CD14-positive monocyte (primary cell): ENCODE results near the gene AFDN. TPM values are rescaled to one million over a fixed set of nuclear protein-coding genes. Genes with fewer than 3 reads are reported as not detected.

Experiments
- DNase-seq, 3 donors: peaks; one replicate each; pipeline ENCODE4 v3.0.0-alpha.2; 2011 to 2022
- H2AFZ ChIP-seq: 2 replicates; pipeline ENCODE4 v1.6.0; 2012; ENCODE audit warnings: mild to moderate bottlenecking, low read depth, low read length, inconsistent platforms; ENCODE audit not compliant: insufficient read depth, poor library complexity, severe bottlenecking
- H3K27ac ChIP-seq, 2 donors: 1 replicate in 1 of 2; 2 replicates in 1 of 2; pipeline ENCODE4 v1.5.1; 2012 to 2013; ENCODE audit warnings: low read length in 2 of 2, control low read depth in 1 of 2, inconsistent platforms in 1 of 2, low read depth in 1 of 2, mild to moderate bottlenecking in 1 of 2
- H3K27me3 ChIP-seq, 2 donors: one replicate each; pipeline versions ENCODE4 v1.6.0 to v1.6.1; 2011 to 2013; ENCODE audit warnings: low read length in 2 of 2; ENCODE audit not compliant: control insufficient read depth in 2 of 2, insufficient read depth in 2 of 2
- H3K36me3 ChIP-seq, 2 donors: replicated peaks in 1 of 2; 1 replicate in 1 of 2; 2 replicates in 1 of 2; pipeline versions ENCODE4 v1.5.1 to v1.6.1; 2012 to 2013; ENCODE audit warnings: low read length in 2 of 2, control low read depth in 1 of 2, inconsistent platforms in 1 of 2, mild to moderate bottlenecking in 1 of 2; ENCODE audit not compliant: insufficient read depth in 2 of 2, control insufficient read depth in 1 of 2
- H3K4me1 ChIP-seq, 2 donors: 1 replicate in 1 of 2; 2 replicates in 1 of 2; pipeline versions ENCODE4 v1.5.1 to v1.6.1; 2012 to 2013; ENCODE audit warnings: low read length in 2 of 2, control low read depth in 1 of 2, inconsistent platforms in 1 of 2, mild to moderate bottlenecking in 1 of 2, moderate library complexity in 1 of 2; ENCODE audit not compliant: insufficient read depth in 2 of 2, control insufficient read depth in 1 of 2
- H3K4me2 ChIP-seq: replicated peaks from 2 replicates; pipeline ENCODE3; 2012; ENCODE audit warnings: low read length, moderate library complexity, mild to moderate bottlenecking; ENCODE audit not compliant: poor library complexity, severe bottlenecking; ENCODE audit errors: extremely low read depth
- H3K4me3 ChIP-seq, 3 experiments: fragments of 200-600 bp in 1 of 3; sonication (generic) in 1 of 3; replicated peaks in 1 of 3; 1 replicate in 2 of 3; 2 replicates in 1 of 3; pipeline ENCODE4 v1.5.1; 2011 to 2013; ENCODE audit warnings: low read length in 3 of 3, mild to moderate bottlenecking in 3 of 3, control low read depth in 2 of 3, low read depth in 2 of 3, inconsistent platforms in 1 of 3, moderate library complexity in 1 of 3
- H3K79me2 ChIP-seq: 2 replicates; pipeline ENCODE4 v1.6.0; 2012; ENCODE audit warnings: mild to moderate bottlenecking, control low read depth, inconsistent platforms, low read length, moderate library complexity; ENCODE audit not compliant: insufficient read depth
- H3K9ac ChIP-seq: 2 replicates; pipeline ENCODE4 v1.6.0; 2017; ENCODE audit warnings: low read length, mild to moderate bottlenecking; ENCODE audit not compliant: insufficient read depth, poor library complexity, severe bottlenecking
- H3K9me3 ChIP-seq, 2 donors: replicated peaks in 1 of 2; 1 replicate in 1 of 2; 2 replicates in 1 of 2; pipeline versions ENCODE4 v1.5.1 to v1.6.1; 2012 to 2013; ENCODE audit warnings: low read length in 2 of 2, control low read depth in 1 of 2; ENCODE audit not compliant: control insufficient read depth in 1 of 2, insufficient read depth in 1 of 2
- H4K20me1 ChIP-seq: 2 replicates; pipeline ENCODE4 v1.6.0; 2012; ENCODE audit warnings: mild to moderate bottlenecking, low read length, control low read depth, moderate library complexity; ENCODE audit not compliant: insufficient read depth
- H3K27ac Mint-ChIP-seq, 7 donors: one replicate each; pipeline ENCODE4 v1.8.0; 2020; ENCODE audit warnings: mild to moderate bottlenecking in 7 of 7, mixed read lengths in 7 of 7, moderate library complexity in 6 of 7, inconsistent platforms in 2 of 7
- H3K27me3 Mint-ChIP-seq, 3 donors: one replicate each; pipeline ENCODE4 v1.8.0; 2021 to 2022; ENCODE audit warnings: low read depth in 3 of 3, mild to moderate bottlenecking in 3 of 3, mixed read lengths in 3 of 3, moderate library complexity in 3 of 3, inconsistent platforms in 1 of 3
- H3K36me3 Mint-ChIP-seq, 2 donors: one replicate each; pipeline ENCODE4 v1.8.0; 2020; ENCODE audit warnings: mixed read lengths in 2 of 2, inconsistent platforms in 1 of 2, mild to moderate bottlenecking in 1 of 2
- H3K4me1 Mint-ChIP-seq: one replicate; pipeline ENCODE4 v1.8.0; 2020; ENCODE audit warnings: mild to moderate bottlenecking, mixed read lengths
- H3K4me3 Mint-ChIP-seq, 2 donors: one replicate each; pipeline ENCODE4 v1.8.0; 2020; ENCODE audit warnings: mild to moderate bottlenecking in 2 of 2, mixed read lengths in 2 of 2, moderate library complexity in 1 of 2
- H3K9me3 Mint-ChIP-seq, 7 donors: one replicate each; pipeline ENCODE4 v1.8.0; 2020 to 2022; ENCODE audit warnings: mixed read lengths in 7 of 7, mild to moderate bottlenecking in 6 of 7, moderate library complexity in 6 of 7, inconsistent platforms in 2 of 7
- CTCF ChIP-seq: fragments of 200-600 bp; IDR thresholded peaks from one replicate; pipeline ENCODE4 v1.8.0; 2022; ENCODE audit warnings: antibody characterized with exemption, mild to moderate bottlenecking
- WGBS: methylation state at CpG from one replicate; pipeline ENCODE4 v1.1.5; 2013; ENCODE audit warnings: missing lambda C conversion rate; ENCODE audit not compliant: insufficient coverage; 5-methylcytosine and 5-hydroxymethylcytosine counted together
- intact Hi-C, 2 donors: fragments of 100-400 bp; cut with micrococcal nuclease; formaldehyde crosslinking; loops; one replicate each; pipeline versions ENCODE4 v1.15.0 to v1.15.1; 2023
- polyA plus RNA-seq, 3 donors: library from polyadenylated mRNA; depleted of rRNA in 1 of 3; unstranded in 2 of 3; stranded (reverse) in 1 of 3; fragments of 300-500 nt in 2 of 3; fragments of >200 nt in 1 of 3; fragmentation: Illumina TruSeq in 2 of 3; gene quantifications; 1 replicate in 2 of 3; 2 replicates in 1 of 3; pipeline ENCODE4 v1.2.3, GENCODE V29; 2012 to 2021

The AFDN gene
- polyA plus RNA-seq, 3 donors, result 0.03 to 1.5 TPM; not detected in 1

DNA sequence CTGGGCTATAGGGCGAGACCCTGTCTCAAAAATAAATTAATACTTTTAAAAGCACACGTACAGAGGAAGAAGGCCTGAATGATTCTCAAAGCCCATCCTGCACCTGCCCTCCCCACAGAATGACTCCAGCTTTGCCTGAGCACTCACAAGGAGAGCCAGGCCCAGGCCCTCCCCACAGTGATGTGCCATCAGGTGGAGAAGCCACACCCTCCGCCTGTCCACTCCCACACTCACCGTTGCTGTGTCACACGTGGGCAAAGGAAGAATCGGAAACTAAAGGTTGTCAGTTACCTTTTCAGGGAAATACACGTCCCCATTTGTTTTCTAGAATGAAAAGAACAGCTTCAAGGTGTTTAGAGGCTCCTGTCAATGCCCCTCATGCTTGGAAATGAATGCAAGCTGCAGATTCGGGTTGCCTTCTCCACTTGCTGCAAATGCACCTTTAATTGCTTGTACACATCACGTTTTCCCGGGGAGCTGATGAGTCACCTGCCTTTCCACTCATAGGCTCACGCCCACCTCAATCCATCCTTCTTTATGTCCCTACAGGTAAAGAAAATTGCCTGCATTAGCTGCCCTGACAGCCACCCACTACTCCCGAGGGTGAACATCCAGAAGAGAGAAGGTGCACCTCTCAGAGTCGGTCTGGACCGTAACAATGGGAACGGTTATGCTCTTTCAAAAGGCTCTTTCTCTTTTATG lies 45.5 kb upstream of the AFDN start:
- Histone ChIP-seq H3K27me3 (no peaks in the 10 kb centered on the region), H3K36me3 (no peaks in the 10 kb centered on the region), H3K4me1 (no peaks in the 10 kb centered on the region), H3K9me3 (no peaks in the 10 kb centered on the region), H3K4me2 (no peak overlapping the region), H2AFZ (no peak overlapping the region), H3K4me3 (no peak overlapping the region), H3K79me2 (no peaks in the 10 kb centered on the region), H3K27ac (no peak overlapping the region), H4K20me1 (no peaks in the 10 kb centered on the region), H3K9ac (no peak overlapping the region)
- TF ChIP-seq CTCF, result no peak
- Mint-ChIP-seq H3K27ac (no peak overlapping the region), H3K4me3 (no peak overlapping the region), H3K4me1 (no peaks in the 10 kb centered on the region), H3K27me3 (peaks cover 5 to 15% (median 11%) of the 10 kb centered on the region in 3 donors), H3K36me3 (no peaks in the 10 kb centered on the region), H3K9me3 (no peaks in the 10 kb centered on the region)
- intact Hi-C loops, result no loop called here
- 87% methylated on average over 13 of the region's 15 CpGs for WGBS
- DNase-seq, result no peak

DNA sequence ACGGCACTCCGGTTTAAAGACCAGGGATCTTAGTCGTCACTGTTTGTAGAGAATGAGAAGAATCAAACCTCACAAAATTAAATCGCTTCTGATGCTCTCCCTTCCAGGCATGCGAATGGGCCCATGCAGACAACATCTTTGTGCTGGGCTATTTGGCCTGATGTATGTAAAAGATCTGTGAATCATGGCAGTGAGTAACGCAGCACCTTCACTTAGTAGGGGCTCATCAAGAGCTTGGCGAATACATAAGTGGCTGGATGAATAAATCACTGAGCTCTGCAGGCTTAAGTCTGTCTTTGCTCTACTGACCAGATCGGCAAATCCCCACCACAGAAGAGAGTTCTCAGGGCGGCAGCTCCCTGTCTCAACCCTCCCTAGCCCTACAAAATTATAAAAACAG lies 44.8 kb upstream of the AFDN start:
- WGBS, result 100% methylated on average over 1 of the region's 9 CpGs
- no peak overlapping the region for H2AFZ ChIP-seq
- no peaks in the 10 kb centered on the region for H3K36me3 ChIP-seq
- no peak overlapping the region for H3K4me2 ChIP-seq
- DNase-seq, result no peak
- H3K4me3 Mint-ChIP-seq, result no peak overlapping the region
- no peak overlapping the region for H3K27ac Mint-ChIP-seq
- H3K4me1 ChIP-seq, result no peaks in the 10 kb centered on the region
- peaks cover 5 to 13% (median 10%) of the 10 kb centered on the region in 3 donors for H3K27me3 Mint-ChIP-seq
- H3K27ac ChIP-seq, result no peak overlapping the region
- no peak for TF ChIP-seq CTCF
- no peaks in the 10 kb centered on the region for H3K4me1 Mint-ChIP-seq
- no peaks in the 10 kb centered on the region for H3K9me3 Mint-ChIP-seq
- no peak overlapping the region for H3K9ac ChIP-seq
- no peaks in the 10 kb centered on the region for H3K79me2 ChIP-seq
- no peaks in the 10 kb centered on the region for H3K36me3 Mint-ChIP-seq
- H3K4me3 ChIP-seq, result no peak overlapping the region
- H4K20me1 ChIP-seq, result no peaks in the 10 kb centered on the region
- intact Hi-C loops, result no loop called here
- no peaks in the 10 kb centered on the region for H3K27me3 ChIP-seq
- no peaks in the 10 kb centered on the region for H3K9me3 ChIP-seq
